ENCODE measurements around the gene SRP68. TPM values are rescaled to one million over a fixed set of nuclear protein-coding genes. Genes with fewer than 3 reads are reported as not detected.

SRP68 gene
- total and polyA plus RNA-seq, 4 donors: 17.7 to 36.7 (median 28.7) TPM

DNA sequence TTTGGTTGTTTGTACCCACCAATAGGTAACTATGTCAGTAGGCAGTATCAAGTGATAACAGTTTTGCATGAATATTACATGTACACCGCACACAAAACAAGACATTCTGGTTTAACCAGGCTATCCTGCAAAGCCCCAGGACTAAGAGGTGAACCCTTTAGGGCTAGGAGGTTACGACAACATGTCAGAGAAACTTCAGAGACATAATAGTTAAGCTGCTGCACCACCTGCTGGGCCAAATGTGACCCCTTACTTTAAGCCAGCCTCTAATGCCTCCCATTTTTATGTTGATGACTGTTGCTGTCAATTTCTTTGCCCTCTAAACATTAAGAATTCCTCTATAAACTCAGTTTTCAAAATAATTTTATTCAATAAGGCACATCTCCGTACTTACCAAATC is 15.4 kb downstream of the SRP68 start:
- no peak for TF ChIP-seq ZBTB33 (IDR thresholded peaks at IDR 0.05)

DNA sequence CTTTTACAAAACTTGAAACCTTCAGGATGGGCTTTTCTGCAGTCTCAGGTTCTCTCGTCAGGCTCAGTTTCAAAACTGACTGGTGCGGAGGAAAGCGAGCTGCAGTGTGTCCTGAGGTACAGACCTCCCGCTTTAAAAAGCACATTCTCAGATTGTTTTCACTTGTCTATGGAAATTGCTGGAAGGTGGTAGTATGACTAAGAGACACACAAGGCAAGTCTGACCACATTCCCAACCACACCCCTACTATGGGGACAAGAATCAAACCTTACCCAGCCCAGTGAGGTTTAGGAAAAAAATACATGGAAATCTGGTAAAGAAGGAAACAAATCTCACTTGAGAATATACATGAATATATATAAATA is 18.2 kb downstream of the SRP68 start:
- no peaks in the 10 kb centered on the region for H3K9me3 ChIP-seq (ENCODE audit: control insufficient read depth in 4 of 4, low read length in 3 of 4)
- no peak overlapping the region for H3K4me3 ChIP-seq (ENCODE audit: low read depth in 1 of 3, low read length in 3 of 3)
- H3K27ac ChIP-seq (ENCODE audit: low read depth in 1 of 2, low read length in 2 of 2): no peak overlapping the region
- H3K36me3 ChIP-seq (ENCODE audit: control insufficient read depth in 4 of 4, insufficient read depth in 3 of 4, low read depth in 1 of 4, low read length in 3 of 4): peaks cover 26 to 79% (median 55%) of the 10 kb centered on the region in 4 donors
- DNase-seq (ENCODE audit: low spot score): no peak
- WGBS: 98% methylated on average over 4 of the region's 4 CpGs
- no peaks in the 10 kb centered on the region for H3K27me3 ChIP-seq (ENCODE audit: control insufficient read depth in 4 of 4, insufficient read depth in 4 of 4, low read length in 3 of 4)
- H3K4me1 ChIP-seq (ENCODE audit: control insufficient read depth in 4 of 4, insufficient read depth in 4 of 4, low read length in 3 of 4): no peaks in the 10 kb centered on the region
- TF ChIP-seq FOXA2 (IDR thresholded peaks at IDR 0.05) (no peak), SP1 (IDR thresholded peaks at IDR 0.05) (no peak), YY1 (IDR thresholded peaks at IDR 0.05) (no peak), JUND (IDR thresholded peaks at IDR 0.05) (no peak), FOXA1 (IDR thresholded peaks at IDR 0.05) (no peak), NR2F2 (IDR thresholded peaks at IDR 0.05) (no peak), HNF4G (IDR thresholded peaks at IDR 0.05) (no peak), GABPA (IDR thresholded peaks at IDR 0.05 in 1 of 2, conservative IDR thresholded peaks at IDR 0.05 in 1 of 2) (no peak), TAF1 (conservative IDR thresholded peaks at IDR 0.05) (no peak), RXRA (IDR thresholded peaks at IDR 0.05) (no peak), HNF4A (conservative IDR thresholded peaks at IDR 0.05) (no peak)
- TF ChIP-seq, protein P1, sequence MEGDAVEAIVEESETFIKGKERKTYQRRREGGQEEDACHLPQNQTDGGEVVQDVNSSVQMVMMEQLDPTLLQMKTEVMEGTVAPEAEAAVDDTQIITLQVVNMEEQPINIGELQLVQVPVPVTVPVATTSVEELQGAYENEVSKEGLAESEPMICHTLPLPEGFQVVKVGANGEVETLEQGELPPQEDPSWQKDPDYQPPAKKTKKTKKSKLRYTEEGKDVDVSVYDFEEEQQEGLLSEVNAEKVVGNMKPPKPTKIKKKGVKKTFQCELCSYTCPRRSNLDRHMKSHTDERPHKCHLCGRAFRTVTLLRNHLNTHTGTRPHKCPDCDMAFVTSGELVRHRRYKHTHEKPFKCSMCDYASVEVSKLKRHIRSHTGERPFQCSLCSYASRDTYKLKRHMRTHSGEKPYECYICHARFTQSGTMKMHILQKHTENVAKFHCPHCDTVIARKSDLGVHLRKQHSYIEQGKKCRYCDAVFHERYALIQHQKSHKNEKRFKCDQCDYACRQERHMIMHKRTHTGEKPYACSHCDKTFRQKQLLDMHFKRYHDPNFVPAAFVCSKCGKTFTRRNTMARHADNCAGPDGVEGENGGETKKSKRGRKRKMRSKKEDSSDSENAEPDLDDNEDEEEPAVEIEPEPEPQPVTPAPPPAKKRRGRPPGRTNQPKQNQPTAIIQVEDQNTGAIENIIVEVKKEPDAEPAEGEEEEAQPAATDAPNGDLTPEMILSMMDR (IDR thresholded peaks at IDR 0.05; ENCODE audit: low read depth, low read length, missing input control): no peak
- TF ChIP-seq, protein P2, sequence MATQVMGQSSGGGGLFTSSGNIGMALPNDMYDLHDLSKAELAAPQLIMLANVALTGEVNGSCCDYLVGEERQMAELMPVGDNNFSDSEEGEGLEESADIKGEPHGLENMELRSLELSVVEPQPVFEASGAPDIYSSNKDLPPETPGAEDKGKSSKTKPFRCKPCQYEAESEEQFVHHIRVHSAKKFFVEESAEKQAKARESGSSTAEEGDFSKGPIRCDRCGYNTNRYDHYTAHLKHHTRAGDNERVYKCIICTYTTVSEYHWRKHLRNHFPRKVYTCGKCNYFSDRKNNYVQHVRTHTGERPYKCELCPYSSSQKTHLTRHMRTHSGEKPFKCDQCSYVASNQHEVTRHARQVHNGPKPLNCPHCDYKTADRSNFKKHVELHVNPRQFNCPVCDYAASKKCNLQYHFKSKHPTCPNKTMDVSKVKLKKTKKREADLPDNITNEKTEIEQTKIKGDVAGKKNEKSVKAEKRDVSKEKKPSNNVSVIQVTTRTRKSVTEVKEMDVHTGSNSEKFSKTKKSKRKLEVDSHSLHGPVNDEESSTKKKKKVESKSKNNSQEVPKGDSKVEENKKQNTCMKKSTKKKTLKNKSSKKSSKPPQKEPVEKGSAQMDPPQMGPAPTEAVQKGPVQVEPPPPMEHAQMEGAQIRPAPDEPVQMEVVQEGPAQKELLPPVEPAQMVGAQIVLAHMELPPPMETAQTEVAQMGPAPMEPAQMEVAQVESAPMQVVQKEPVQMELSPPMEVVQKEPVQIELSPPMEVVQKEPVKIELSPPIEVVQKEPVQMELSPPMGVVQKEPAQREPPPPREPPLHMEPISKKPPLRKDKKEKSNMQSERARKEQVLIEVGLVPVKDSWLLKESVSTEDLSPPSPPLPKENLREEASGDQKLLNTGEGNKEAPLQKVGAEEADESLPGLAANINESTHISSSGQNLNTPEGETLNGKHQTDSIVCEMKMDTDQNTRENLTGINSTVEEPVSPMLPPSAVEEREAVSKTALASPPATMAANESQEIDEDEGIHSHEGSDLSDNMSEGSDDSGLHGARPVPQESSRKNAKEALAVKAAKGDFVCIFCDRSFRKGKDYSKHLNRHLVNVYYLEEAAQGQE (IDR thresholded peaks at IDR 0.05): no peak
- no peak overlapping the region for H3K9ac ChIP-seq (ENCODE audit: low read depth in 1 of 2, low read length in 2 of 2)

More for the DNA sequence above, 15.4 kb downstream of the SRP68 start:
- H3K9ac ChIP-seq (ENCODE audit: low read depth in 1 of 2, low read length in 2 of 2): no peak overlapping the region
- H3K4me1 ChIP-seq (ENCODE audit: control insufficient read depth in 4 of 4, insufficient read depth in 4 of 4, low read length in 3 of 4): no peaks in the 10 kb centered on the region
- H3K27me3 ChIP-seq (ENCODE audit: control insufficient read depth in 4 of 4, insufficient read depth in 4 of 4, low read length in 3 of 4): no peaks in the 10 kb centered on the region
- H3K27ac ChIP-seq (ENCODE audit: low read depth in 1 of 2, low read length in 2 of 2): no peak overlapping the region
- H3K9me3 ChIP-seq (ENCODE audit: control insufficient read depth in 4 of 4, low read length in 3 of 4): no peaks in the 10 kb centered on the region
- WGBS: 91% methylated on average over 3 of the region's 3 CpGs
- no peak overlapping the region for H3K4me3 ChIP-seq (ENCODE audit: low read depth in 1 of 3, low read length in 3 of 3)
- H3K36me3 ChIP-seq (ENCODE audit: control insufficient read depth in 4 of 4, insufficient read depth in 3 of 4, low read depth in 1 of 4, low read length in 3 of 4): peaks cover 38 to 79% (median 56%) of the 10 kb centered on the region in 4 donors
- DNase-seq (ENCODE audit: low spot score): no peak
